Uterus (tissue), 4 donors: ENCODE data around the gene SV2B. TPM values are rescaled to one million over a fixed set of nuclear protein-coding genes. Genes with fewer than 3 reads are reported as not detected.

ENCODE experiments used
- DNase-seq, 2 donors: peaks; one replicate each; pipeline ENCODE4 v3.0.0-alpha.2; 2019 to 2020
- H3K27ac ChIP-seq, 2 donors: fragments of 200-600 bp; sonication (generic); 1 replicate in 1 of 2; 2 replicates in 1 of 2; pipeline ENCODE4 v1.5.1; 2016 to 2018
- H3K27me3 ChIP-seq, 2 donors: fragments of 200-600 bp; sonication (generic); one replicate each; pipeline ENCODE4 v1.5.1; 2018 to 2019; ENCODE audit warnings: control low read depth in 1 of 2
- H3K36me3 ChIP-seq, 2 donors: fragments of 200-600 bp; sonication (generic); one replicate each; pipeline ENCODE4 v1.5.1; 2019; ENCODE audit warnings: control low read depth in 1 of 2
- H3K4me1 ChIP-seq, 2 donors: fragments of 200-600 bp; sonication (generic); one replicate each; pipeline ENCODE4 v1.5.1; 2018 to 2019; ENCODE audit warnings: control low read depth in 1 of 2
- H3K4me3 ChIP-seq, 2 donors: fragments of 200-600 bp; sonication (generic); 1 replicate in 1 of 2; 2 replicates in 1 of 2; pipeline ENCODE4 v1.5.1; 2018 to 2019; ENCODE audit warnings: mild to moderate bottlenecking in 1 of 2
- H3K9me3 ChIP-seq, 2 donors: fragments of 200-600 bp; sonication (generic); one replicate each; pipeline ENCODE4 v1.5.1; 2019; ENCODE audit warnings: control low read depth in 1 of 2
- CTCF ChIP-seq, 4 experiments: fragments of 200-600 bp in 2 of 4; fragments of 450-650 bp in 2 of 4; sonication (generic) in 2 of 4; IDR thresholded peaks; one replicate each; pipeline ENCODE4 v1.5.1; 2016 to 2019; ENCODE audit warnings: antibody characterized with exemption in 4 of 4, mild to moderate bottlenecking in 2 of 4, moderate library complexity in 1 of 4
- POLR2A ChIP-seq, 2 donors: fragments of 450-650 bp; IDR thresholded peaks; one replicate each; pipeline ENCODE4 v1.6.1; 2016; ENCODE audit warnings: antibody characterized with exemption in 2 of 2, mild to moderate bottlenecking in 1 of 2, moderate library complexity in 1 of 2
- intact Hi-C: fragments of 100-400 bp; cut with DNase I; formaldehyde crosslinking; loops from one replicate; pipeline ENCODE4 v1.15.1; 2023; ENCODE audit warnings: low total_unique reads
- total RNA-seq, 4 donors: library from RNA; depleted of rRNA in 3 of 4; stranded (reverse); fragments of >200 nt in 3 of 4; gene quantifications; one replicate each; pipeline versions ENCODE4 v1.1.0 to v1.2.4, GENCODE V29; 2014 to 2023
- donor health status: DM: yes; HTN: yes; CAD: no.

SV2B gene
- total RNA-seq, 4 donors from 2014 or later = 0.26 to 1.1 (median 0.87) TPM

GRCh38 chr15:91231703-91232102, 131.6 kb downstream of the SV2B start:
- Histone ChIP-seq H3K9me3 (no peaks in the 10 kb centered on the region), H3K36me3 (no peaks in the 10 kb centered on the region), H3K4me1 (no peaks in the 10 kb centered on the region), H3K4me3 (no peak overlapping the region), H3K27me3 (no peaks in the 10 kb centered on the region), H3K27ac (no peak overlapping the region)
- intact Hi-C loops = no loop called here
- TF ChIP-seq CTCF (IDR thresholded peaks at IDR 0.05) (no peak), POLR2A (IDR thresholded peaks at IDR 0.05) (no peak)
- no peak for DNase-seq

- no peak overlapping the region for H3K27ac ChIP-seq
- H3K4me3 ChIP-seq = no peak overlapping the region
- no peaks in the 10 kb centered on the region for H3K27me3 ChIP-seq
- no peaks in the 10 kb centered on the region for H3K9me3 ChIP-seq
- no peaks in the 10 kb centered on the region for H3K36me3 ChIP-seq
- DNase-seq = no peak
- intact Hi-C loops = no loop called here
- H3K4me1 ChIP-seq = no peaks in the 10 kb centered on the region
- no peak for TF ChIP-seq POLR2A (IDR thresholded peaks at IDR 0.05)
- TF ChIP-seq CTCF (IDR thresholded peaks at IDR 0.05) = no peak
Observed at GRCh38 chr15:91234759-91235158, 134.7 kb downstream of the SV2B start.

DNA sequence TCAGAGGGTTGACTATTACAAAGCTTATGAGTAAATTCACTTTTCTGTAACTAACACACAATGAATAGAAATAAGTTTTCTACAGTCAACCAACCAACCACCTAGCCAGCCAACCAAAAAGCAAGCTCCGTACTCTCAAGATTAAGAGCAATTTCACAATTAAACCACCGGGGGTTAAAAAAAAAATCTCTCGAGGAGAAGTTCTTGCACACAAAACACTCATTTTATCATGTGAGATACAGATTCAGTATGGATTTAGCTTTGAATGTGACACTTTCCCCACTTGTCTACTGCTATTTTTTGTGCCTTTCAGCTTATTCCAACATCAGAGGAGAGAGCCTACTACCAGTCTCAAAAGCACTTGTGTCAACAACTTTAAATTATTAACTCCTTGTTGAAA, 135.3 kb downstream of the SV2B start:
- H3K9me3 ChIP-seq = no peaks in the 10 kb centered on the region
- DNase-seq = no peak
- H3K27me3 ChIP-seq = no peaks in the 10 kb centered on the region
- intact Hi-C loops = no loop called here
- H3K4me1 ChIP-seq = no peaks in the 10 kb centered on the region
- H3K4me3 ChIP-seq = no peak overlapping the region
- H3K27ac ChIP-seq = no peak overlapping the region
- H3K36me3 ChIP-seq = no peaks in the 10 kb centered on the region
- TF ChIP-seq POLR2A (IDR thresholded peaks at IDR 0.05) (no peak), CTCF (IDR thresholded peaks at IDR 0.05) (no peak)

DNA sequence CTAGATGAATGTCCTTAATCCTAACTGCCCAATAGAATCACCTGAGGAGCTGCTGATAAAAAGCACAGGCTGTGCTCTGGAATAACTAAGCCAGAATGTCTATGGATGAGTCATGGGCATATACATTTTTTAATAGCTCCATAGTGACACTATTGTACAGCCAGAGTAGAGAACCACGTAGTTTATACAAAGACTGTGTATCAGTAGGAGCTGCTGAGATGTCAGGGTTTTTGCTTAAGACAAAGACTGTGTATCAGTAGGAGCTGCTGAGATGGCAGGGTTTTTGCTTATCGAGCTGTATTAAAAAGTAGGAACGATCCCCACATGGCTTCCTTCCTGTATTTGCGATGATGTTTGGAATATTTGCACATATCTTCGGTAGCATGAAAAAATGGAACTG, 137.4 kb downstream of the SV2B start:
- Histone ChIP-seq H3K9me3 (no peaks in the 10 kb centered on the region), H3K27me3 (no peaks in the 10 kb centered on the region), H3K27ac (no peak overlapping the region), H3K36me3 (no peaks in the 10 kb centered on the region), H3K4me1 (no peaks in the 10 kb centered on the region), H3K4me3 (no peak overlapping the region)
- intact Hi-C loops = no loop called here
- DNase-seq = no peak
- TF ChIP-seq POLR2A (IDR thresholded peaks at IDR 0.05) = no peak
- no peak for TF ChIP-seq CTCF (IDR thresholded peaks at IDR 0.05)

GRCh38 chr15:91238644-91239425, 138.8 kb downstream of the SV2B start:
- no peaks in the 10 kb centered on the region for H3K36me3 ChIP-seq
- intact Hi-C loops = no loop called here

More at GRCh38 chr15:91238644-91239425, 138.8 kb downstream of the SV2B start:
- no peak overlapping the region for H3K27ac ChIP-seq
- no peak for DNase-seq
- no peak overlapping the region for H3K4me3 ChIP-seq
- H3K4me1 ChIP-seq = no peaks in the 10 kb centered on the region
- no peaks in the 10 kb centered on the region for H3K27me3 ChIP-seq
- TF ChIP-seq POLR2A (IDR thresholded peaks at IDR 0.05) = no peak
- TF ChIP-seq CTCF (IDR thresholded peaks at IDR 0.05) = no peak
- H3K9me3 ChIP-seq = no peaks in the 10 kb centered on the region
